Measurements from ENCODE around the gene CDON. TPM values are rescaled to one million over a fixed set of nuclear protein-coding genes. Genes with fewer than 3 reads are reported as not detected.

CDON gene
- polyA plus RNA-seq, 3 donors = 0.01 TPM; not detected in 2

GRCh38 chr11:126006068-126006467 lies 56.6 kb downstream of the CDON start:
- 100% methylated on average over 1 of the region's 4 CpGs for WGBS (ENCODE audit: insufficient coverage)
- no peaks in the 10 kb centered on the region for H3K36me3 Mint-ChIP-seq
- H3K36me3 ChIP-seq (replicated peaks in 1 of 2; ENCODE audit: control insufficient read depth in 1 of 2, insufficient read depth in 2 of 2, low read length in 2 of 2) = no peaks in the 10 kb centered on the region
- no peak overlapping the region for H3K4me3 Mint-ChIP-seq
- H3K27me3 ChIP-seq (ENCODE audit: control insufficient read depth in 2 of 2, insufficient read depth in 2 of 2, low read length in 2 of 2) = peaks cover 0 to 6% of the 10 kb centered on the region in 2 donors
- peaks cover 2 to 13% (median 7%) of the 10 kb centered on the region in 3 donors for H3K27me3 Mint-ChIP-seq (ENCODE audit: low read depth in 3 of 3)
- no peaks in the 10 kb centered on the region for H3K79me2 ChIP-seq (ENCODE audit: insufficient read depth, low read length)
- H3K4me2 ChIP-seq (replicated peaks; ENCODE audit: extremely low read depth, low read length, poor library complexity, severe bottlenecking) = no peak overlapping the region
- no peak overlapping the region for H2AFZ ChIP-seq (ENCODE audit: insufficient read depth, low read depth, low read length, poor library complexity, severe bottlenecking)
- H3K9me3 ChIP-seq (replicated peaks in 1 of 2; ENCODE audit: control insufficient read depth in 1 of 2, insufficient read depth in 1 of 2, low read length in 2 of 2) = no peaks in the 10 kb centered on the region
- H3K9ac ChIP-seq (ENCODE audit: insufficient read depth, low read length, poor library complexity, severe bottlenecking) = no peak overlapping the region
- no peak for DNase-seq
- no peaks in the 10 kb centered on the region for H4K20me1 ChIP-seq (ENCODE audit: insufficient read depth, low read length)
- H3K27ac Mint-ChIP-seq = no peak overlapping the region
- H3K9me3 Mint-ChIP-seq = peaks cover 0 to 2% (median 0%) of the 10 kb centered on the region in 7 donors
- TF ChIP-seq CTCF (IDR thresholded peaks at IDR 0.05) = no peak
- H3K27ac ChIP-seq (ENCODE audit: low read depth in 1 of 2, low read length in 2 of 2) = no peak overlapping the region
- H3K4me1 ChIP-seq (ENCODE audit: control insufficient read depth in 1 of 2, insufficient read depth in 2 of 2, low read length in 2 of 2) = no peaks in the 10 kb centered on the region
- intact Hi-C loops (cut with micrococcal nuclease) = no loop called here
- H3K4me1 Mint-ChIP-seq = no peaks in the 10 kb centered on the region
- no peak overlapping the region for H3K4me3 ChIP-seq (replicated peaks in 1 of 3; ENCODE audit: low read depth in 2 of 3, low read length in 3 of 3)

- Mint-ChIP-seq H3K4me3 (no peak overlapping the region), H3K27me3 (ENCODE audit: low read depth in 3 of 3) (peaks cover 2 to 8% (median 5%) of the 10 kb centered on the region in 3 donors), H3K4me1 (no peaks in the 10 kb centered on the region), H3K27ac (no peak overlapping the region), H3K9me3 (peaks cover 0 to 2% (median 0%) of the 10 kb centered on the region in 7 donors), H3K36me3 (no peaks in the 10 kb centered on the region)
- Histone ChIP-seq H2AFZ (ENCODE audit: insufficient read depth, low read depth, low read length, poor library complexity, severe bottlenecking) (no peak overlapping the region), H3K36me3 (replicated peaks in 1 of 2; ENCODE audit: control insufficient read depth in 1 of 2, insufficient read depth in 2 of 2, low read length in 2 of 2) (no peaks in the 10 kb centered on the region), H3K79me2 (ENCODE audit: insufficient read depth, low read length) (no peaks in the 10 kb centered on the region), H3K4me1 (ENCODE audit: control insufficient read depth in 1 of 2, insufficient read depth in 2 of 2, low read length in 2 of 2) (no peaks in the 10 kb centered on the region), H3K9me3 (replicated peaks in 1 of 2; ENCODE audit: control insufficient read depth in 1 of 2, insufficient read depth in 1 of 2, low read length in 2 of 2) (no peaks in the 10 kb centered on the region), H4K20me1 (ENCODE audit: insufficient read depth, low read length) (no peaks in the 10 kb centered on the region), H3K27ac (ENCODE audit: low read depth in 1 of 2, low read length in 2 of 2) (no peak overlapping the region), H3K27me3 (ENCODE audit: control insufficient read depth in 2 of 2, insufficient read depth in 2 of 2, low read length in 2 of 2) (no peaks in the 10 kb centered on the region), H3K9ac (ENCODE audit: insufficient read depth, low read length, poor library complexity, severe bottlenecking) (no peak overlapping the region), H3K4me3 (replicated peaks in 1 of 3; ENCODE audit: low read depth in 2 of 3, low read length in 3 of 3) (no peak overlapping the region), H3K4me2 (replicated peaks; ENCODE audit: extremely low read depth, low read length, poor library complexity, severe bottlenecking) (no peak overlapping the region)
- 87% methylated on average over 3 of the region's 4 CpGs for WGBS (ENCODE audit: insufficient coverage)
- DNase-seq = no peak
- no peak for TF ChIP-seq CTCF (IDR thresholded peaks at IDR 0.05)
- intact Hi-C loops (cut with micrococcal nuclease) = no loop called here
Observed at GRCh38 chr11:126002181-126002580, 60.5 kb downstream of the CDON start.

Measured in CD14-positive monocyte (primary cell).